Measurements from ENCODE around the gene SLAMF1. TPM values are rescaled to one million over a fixed set of nuclear protein-coding genes. Genes with fewer than 3 reads are reported as not detected.
A peak's percentile ranks its signal among the peaks of the same experiment; 100 is the strongest.
"Not testable (repeated sequence)": the region's sequence is repeated elsewhere in the genome, so short reads cannot be mapped to it uniquely, and the experiment has no call there.

The SLAMF1 gene
- polyA plus RNA-seq (2013, experiment 1 of 2): not detected
- not detected for polyA plus RNA-seq (2013, experiment 2 of 2)

GRCh38 chr1:160646711-160647328 lies at the start of gene SLAMF1:
Gene SLAMF1, minus strand, starts transcription at chr1:160647044. Its CDS starts 99 bp downstream, at chr1:160646945.
- WGBS: 89% methylated on average over 11 of the region's 11 CpGs
- Histone ChIP-seq H3K36me3 (ENCODE audit: insufficient read depth, low read length) (no peaks in the 10 kb centered on the region), H3K27me3 (ENCODE audit: insufficient read depth, low read length) (no peaks in the 10 kb centered on the region), H3K4me1 (ENCODE audit: insufficient read depth, low read length) (peaks cover 9% of the 10 kb centered on the region), H3K9ac (ENCODE audit: low read depth, low read length) (no peak within 1 kb of the TSS), H3K27ac (ENCODE audit: low read depth, low read length) (no peak within 1 kb of the TSS), H3K4me3 (ENCODE audit: low read length) (no peak within 1 kb of the TSS), H3K9me3 (ENCODE audit: insufficient read depth, low read depth, low read length) (no peaks in the 10 kb centered on the region)

- H3K27me3 ChIP-seq (ENCODE audit: insufficient read depth, low read length); H3K9ac ChIP-seq (ENCODE audit: low read depth, low read length); H3K9me3 ChIP-seq (ENCODE audit: insufficient read depth, low read depth, low read length); H3K36me3 ChIP-seq (ENCODE audit: insufficient read depth, low read length); H3K4me1 ChIP-seq (ENCODE audit: insufficient read depth, low read length); H3K4me3 ChIP-seq (ENCODE audit: low read length); H3K27ac ChIP-seq (ENCODE audit: low read depth, low read length): not testable (repeated sequence)
- 95% methylated on average over 10 of the region's 10 CpGs for WGBS
Observed at GRCh38 chr1:160692390-160692789, 45.5 kb upstream of the SLAMF1 start.

- no peaks in the 10 kb centered on the region for H3K36me3 ChIP-seq (ENCODE audit: insufficient read depth, low read length)
- H3K4me1 ChIP-seq (ENCODE audit: insufficient read depth, low read length): no peaks in the 10 kb centered on the region
- no peak overlapping the region for H3K4me3 ChIP-seq (ENCODE audit: low read length)
- no peak overlapping the region for H3K27ac ChIP-seq (ENCODE audit: low read depth, low read length)
- H3K9me3 ChIP-seq (ENCODE audit: insufficient read depth, low read depth, low read length): no peaks in the 10 kb centered on the region
- no peak overlapping the region for H3K9ac ChIP-seq (ENCODE audit: low read depth, low read length)
- no peaks in the 10 kb centered on the region for H3K27me3 ChIP-seq (ENCODE audit: insufficient read depth, low read length)
Observed at GRCh38 chr1:160685266-160685665, 38.4 kb upstream of the SLAMF1 start.

- Histone ChIP-seq H3K9ac (ENCODE audit: low read depth, low read length) (no peak overlapping the region), H3K27me3 (ENCODE audit: insufficient read depth, low read length) (no peaks in the 10 kb centered on the region), H3K27ac (ENCODE audit: low read depth, low read length) (no peak overlapping the region), H3K4me1 (ENCODE audit: insufficient read depth, low read length) (no peaks in the 10 kb centered on the region), H3K4me3 (ENCODE audit: low read length) (no peak overlapping the region), H3K9me3 (ENCODE audit: insufficient read depth, low read depth, low read length) (no peaks in the 10 kb centered on the region), H3K36me3 (ENCODE audit: insufficient read depth, low read length) (no peaks in the 10 kb centered on the region)
- 94% methylated on average over 4 of the region's 4 CpGs for WGBS
Observed at GRCh38 chr1:160682983-160683865, 36.4 kb upstream of the SLAMF1 start.

GRCh38 chr1:160681891-160682140 lies 35.0 kb upstream of the SLAMF1 start:
- Histone ChIP-seq H3K27ac (ENCODE audit: low read depth, low read length) (no peak overlapping the region), H3K4me3 (ENCODE audit: low read length) (no peak overlapping the region), H3K27me3 (ENCODE audit: insufficient read depth, low read length) (no peaks in the 10 kb centered on the region), H3K9ac (ENCODE audit: low read depth, low read length) (no peak overlapping the region), H3K36me3 (ENCODE audit: insufficient read depth, low read length) (no peaks in the 10 kb centered on the region), H3K4me1 (ENCODE audit: insufficient read depth, low read length) (no peaks in the 10 kb centered on the region), H3K9me3 (ENCODE audit: insufficient read depth, low read depth, low read length) (no peaks in the 10 kb centered on the region)
- 94% methylated on average over 3 of the region's 3 CpGs for WGBS

- H3K27me3 ChIP-seq (ENCODE audit: insufficient read depth, low read length): no peaks in the 10 kb centered on the region
- H3K27ac ChIP-seq (ENCODE audit: low read depth, low read length): no peak overlapping the region
- H3K36me3 ChIP-seq (ENCODE audit: insufficient read depth, low read length): no peaks in the 10 kb centered on the region
- WGBS: 51% methylated on average over 10 of the region's 10 CpGs
- no peak overlapping the region for H3K4me3 ChIP-seq (ENCODE audit: low read length)
- H3K9me3 ChIP-seq (ENCODE audit: insufficient read depth, low read depth, low read length): no peaks in the 10 kb centered on the region
- H3K4me1 ChIP-seq (ENCODE audit: insufficient read depth, low read length): no peaks in the 10 kb centered on the region
- H3K9ac ChIP-seq (ENCODE audit: low read depth, low read length): no peak overlapping the region
Observed at GRCh38 chr1:160681066-160681890, 34.4 kb upstream of the SLAMF1 start.

GRCh38 chr1:160680399-160680798 lies 33.6 kb upstream of the SLAMF1 start:
- Histone ChIP-seq H3K27ac (ENCODE audit: low read depth, low read length) (no peak overlapping the region), H3K36me3 (ENCODE audit: insufficient read depth, low read length) (no peaks in the 10 kb centered on the region), H3K9me3 (ENCODE audit: insufficient read depth, low read depth, low read length) (no peaks in the 10 kb centered on the region), H3K4me1 (ENCODE audit: insufficient read depth, low read length) (peaks cover 1% of the 10 kb centered on the region; the same call in 1 of the 2 replicates), H3K4me3 (ENCODE audit: low read length) (no peak overlapping the region), H3K27me3 (ENCODE audit: insufficient read depth, low read length) (no peaks in the 10 kb centered on the region), H3K9ac (ENCODE audit: low read depth, low read length) (no peak overlapping the region)
- 95% methylated on average over 8 of the region's 8 CpGs for WGBS

GRCh38 chr1:160679893-160680292 lies 33.0 kb upstream of the SLAMF1 start:
- no peaks in the 10 kb centered on the region for H3K27me3 ChIP-seq (ENCODE audit: insufficient read depth, low read length)
- peaks cover 4% of the 10 kb centered on the region; the same call in 1 of the 2 replicates for H3K4me1 ChIP-seq (ENCODE audit: insufficient read depth, low read length)
- no peaks in the 10 kb centered on the region for H3K9me3 ChIP-seq (ENCODE audit: insufficient read depth, low read depth, low read length)
- WGBS: 94% methylated on average over 3 of the region's 3 CpGs
- H3K4me3 ChIP-seq (ENCODE audit: low read length): no peak overlapping the region
- no peak overlapping the region for H3K9ac ChIP-seq (ENCODE audit: low read depth, low read length)
- H3K27ac ChIP-seq (ENCODE audit: low read depth, low read length): no peak overlapping the region
- no peaks in the 10 kb centered on the region for H3K36me3 ChIP-seq (ENCODE audit: insufficient read depth, low read length)

- Histone ChIP-seq H3K9ac (ENCODE audit: low read depth, low read length) (no peak overlapping the region), H3K9me3 (ENCODE audit: insufficient read depth, low read depth, low read length) (no peaks in the 10 kb centered on the region), H3K4me1 (ENCODE audit: insufficient read depth, low read length) (peaks cover 29% of the 10 kb centered on the region), H3K27ac (ENCODE audit: low read depth, low read length) (no peak overlapping the region), H3K4me3 (ENCODE audit: low read length) (no peak overlapping the region), H3K27me3 (ENCODE audit: insufficient read depth, low read length) (no peaks in the 10 kb centered on the region), H3K36me3 (ENCODE audit: insufficient read depth, low read length) (no peaks in the 10 kb centered on the region)
- 85% methylated on average over 6 of the region's 13 CpGs for WGBS
Observed at GRCh38 chr1:160676869-160677597, 30.2 kb upstream of the SLAMF1 start.

GRCh38 chr1:160675641-160676410 lies 29.0 kb upstream of the SLAMF1 start:
- H3K9ac ChIP-seq (ENCODE audit: low read depth, low read length): no peak overlapping the region
- H3K27me3 ChIP-seq (ENCODE audit: insufficient read depth, low read length): no peaks in the 10 kb centered on the region
- H3K36me3 ChIP-seq (ENCODE audit: insufficient read depth, low read length): no peaks in the 10 kb centered on the region
- no peaks in the 10 kb centered on the region for H3K9me3 ChIP-seq (ENCODE audit: insufficient read depth, low read depth, low read length)
- 66% methylated on average over 6 of the region's 6 CpGs for WGBS
- H3K4me3 ChIP-seq (ENCODE audit: low read length): no peak overlapping the region
- 0 out of 2 replicates have a peak overlapping the region, but pooled peaks have one; percentile 29 for H3K27ac ChIP-seq (ENCODE audit: low read depth, low read length)
- peaks cover 41% of the 10 kb centered on the region for H3K4me1 ChIP-seq (ENCODE audit: insufficient read depth, low read length)

Data from HUES64 (cell line).